GM12872 (cell line): ENCODE measurements around the gene CDH13.

Source experiments
- TF ChIP-seq, protein P1 (sequence below): IDR thresholded peaks from 3 replicates; pipeline ENCODE4 v1.5.1; 2011; ENCODE audit warnings: low read depth, mild to moderate bottlenecking, low read length, moderate library complexity; ENCODE audit not compliant: insufficient read depth

The CDH13 gene

DNA sequence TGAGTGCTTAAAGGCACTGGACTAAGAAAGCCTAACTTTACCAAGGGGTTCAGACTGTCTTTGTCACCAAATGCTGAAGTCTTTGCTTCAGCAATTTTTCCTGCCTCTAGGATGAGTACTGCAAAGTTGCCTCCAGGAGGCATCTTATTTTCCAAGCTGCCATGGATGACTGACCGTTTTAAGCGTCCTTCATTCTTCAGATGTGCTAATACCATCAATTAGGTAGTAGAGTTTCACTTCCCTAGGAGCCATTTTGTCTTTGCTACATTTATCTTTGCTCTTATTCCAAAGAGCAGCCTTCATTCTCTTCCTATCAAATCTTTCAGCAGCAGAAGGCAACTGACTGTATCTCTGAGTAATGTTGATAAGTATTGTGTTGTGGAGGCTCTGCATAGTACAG lies 440.1 kb downstream of the CDH13 start:
- TF ChIP-seq, protein P1, sequence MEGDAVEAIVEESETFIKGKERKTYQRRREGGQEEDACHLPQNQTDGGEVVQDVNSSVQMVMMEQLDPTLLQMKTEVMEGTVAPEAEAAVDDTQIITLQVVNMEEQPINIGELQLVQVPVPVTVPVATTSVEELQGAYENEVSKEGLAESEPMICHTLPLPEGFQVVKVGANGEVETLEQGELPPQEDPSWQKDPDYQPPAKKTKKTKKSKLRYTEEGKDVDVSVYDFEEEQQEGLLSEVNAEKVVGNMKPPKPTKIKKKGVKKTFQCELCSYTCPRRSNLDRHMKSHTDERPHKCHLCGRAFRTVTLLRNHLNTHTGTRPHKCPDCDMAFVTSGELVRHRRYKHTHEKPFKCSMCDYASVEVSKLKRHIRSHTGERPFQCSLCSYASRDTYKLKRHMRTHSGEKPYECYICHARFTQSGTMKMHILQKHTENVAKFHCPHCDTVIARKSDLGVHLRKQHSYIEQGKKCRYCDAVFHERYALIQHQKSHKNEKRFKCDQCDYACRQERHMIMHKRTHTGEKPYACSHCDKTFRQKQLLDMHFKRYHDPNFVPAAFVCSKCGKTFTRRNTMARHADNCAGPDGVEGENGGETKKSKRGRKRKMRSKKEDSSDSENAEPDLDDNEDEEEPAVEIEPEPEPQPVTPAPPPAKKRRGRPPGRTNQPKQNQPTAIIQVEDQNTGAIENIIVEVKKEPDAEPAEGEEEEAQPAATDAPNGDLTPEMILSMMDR: no peak

DNA sequence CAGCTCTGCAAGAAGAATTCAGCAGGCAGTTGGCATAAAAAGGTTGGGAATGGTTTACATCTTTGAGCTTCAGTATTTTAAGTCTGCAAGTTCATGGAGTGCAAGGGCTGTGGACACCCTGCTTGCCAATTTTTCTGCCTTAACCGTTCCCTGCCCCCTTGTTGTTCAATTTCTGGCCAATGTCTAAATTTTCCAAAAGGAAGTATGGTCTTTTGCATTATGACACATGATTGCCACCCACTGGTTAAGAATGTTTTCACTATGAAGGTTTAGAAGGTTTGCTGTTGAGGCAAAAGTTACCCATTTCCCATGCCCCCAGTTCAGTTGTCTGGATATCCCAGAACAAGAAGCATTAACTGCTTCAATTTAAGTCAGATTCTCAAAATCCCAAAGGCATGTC lies 441.9 kb downstream of the CDH13 start:
- TF ChIP-seq, protein P1: no peak

DNA sequence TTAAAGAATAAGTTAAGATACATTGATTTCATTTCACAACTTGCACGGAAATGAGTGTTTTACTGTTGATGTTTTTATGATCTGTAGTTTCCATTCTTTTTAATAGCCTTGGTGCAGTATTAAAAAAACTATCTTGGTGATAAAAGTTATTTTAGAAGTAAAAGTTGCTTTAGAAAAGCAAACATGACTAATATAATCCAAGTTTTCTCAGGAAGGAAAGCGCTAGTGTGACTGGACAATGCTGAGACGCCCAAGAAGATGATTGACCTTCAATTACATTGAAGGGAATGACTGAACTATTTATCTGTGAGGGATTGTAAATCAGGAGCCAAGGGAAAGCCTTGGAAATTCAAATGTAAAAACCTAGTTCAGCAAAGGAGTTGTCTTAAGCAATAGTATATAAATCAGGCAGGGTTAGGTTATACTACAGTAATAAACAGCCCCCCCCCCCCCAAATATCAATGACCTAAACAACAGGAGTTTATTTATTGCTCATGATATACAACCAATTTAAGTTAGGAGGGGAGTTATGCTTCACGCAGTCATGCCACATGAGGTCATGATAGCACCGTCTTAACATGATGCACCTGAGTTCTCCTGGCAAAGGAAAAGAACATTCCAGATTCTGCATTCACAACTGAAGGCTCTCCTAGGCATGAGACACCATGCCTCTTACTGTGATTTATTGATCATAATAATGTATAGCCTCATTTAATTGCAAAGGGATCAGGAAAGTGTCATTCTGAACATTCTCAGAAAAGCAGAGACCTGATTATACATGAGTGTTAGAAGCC lies 443.8 kb downstream of the CDH13 start:
- TF ChIP-seq, protein P1: no peak

DNA sequence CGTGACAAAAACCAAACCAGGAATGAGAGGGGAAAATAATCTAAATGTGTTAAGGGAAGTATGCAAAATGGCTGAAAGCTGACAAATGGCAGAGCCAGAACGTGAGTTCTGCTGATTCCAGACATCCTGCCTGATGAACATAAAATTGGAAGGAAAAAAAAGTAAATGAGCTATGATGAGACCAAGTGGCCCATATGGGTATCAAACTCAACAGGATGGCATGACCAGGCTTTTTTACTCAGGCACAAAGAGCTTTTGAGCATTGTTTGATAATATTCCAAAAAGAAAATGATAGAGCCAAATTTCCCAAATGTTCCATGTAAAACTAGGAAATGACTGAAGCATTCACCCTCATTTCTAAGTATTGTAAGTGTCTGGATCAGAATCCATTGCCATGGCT lies 449.2 kb downstream of the CDH13 start:
- TF ChIP-seq, protein P1: no peak

DNA sequence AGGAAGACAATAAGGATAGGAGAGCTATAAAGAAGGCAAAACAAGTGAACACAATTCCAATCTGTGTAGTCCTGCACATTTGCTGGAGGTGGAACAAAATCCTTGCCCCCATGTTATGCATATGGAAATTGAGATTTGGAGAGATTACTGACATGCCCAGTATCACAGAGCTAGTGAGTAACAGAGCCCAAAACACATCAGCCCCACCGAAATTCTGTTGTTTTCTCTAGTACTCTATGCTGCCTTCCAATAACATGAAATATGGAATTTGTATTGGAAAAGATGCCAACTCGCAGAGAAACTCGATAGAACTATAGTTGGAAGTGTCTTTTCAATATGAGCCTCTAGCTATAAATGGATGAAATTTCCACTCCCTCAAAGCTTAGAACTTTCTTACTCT lies 456.6 kb downstream of the CDH13 start:
- TF ChIP-seq, protein P1: no peak

DNA sequence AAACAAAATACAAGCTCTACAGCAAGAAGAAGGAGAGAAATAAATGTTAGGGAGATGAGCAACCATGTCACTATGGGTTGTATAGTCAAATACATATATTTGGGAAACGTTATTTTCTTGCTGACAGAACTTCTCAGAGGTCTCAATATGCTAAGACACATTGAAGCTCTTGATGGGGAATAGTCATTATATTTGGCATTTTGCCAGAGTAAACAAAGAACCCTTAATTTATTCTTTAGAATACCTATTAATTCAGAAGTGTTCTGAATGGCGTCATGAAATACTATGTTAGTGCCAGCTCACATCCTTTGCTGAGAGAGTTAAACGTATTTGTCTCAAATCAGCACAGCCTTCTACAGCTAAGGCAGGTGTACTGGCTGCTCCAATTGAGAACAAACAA lies 458.9 kb downstream of the CDH13 start:
- TF ChIP-seq, protein P1: no peak

DNA sequence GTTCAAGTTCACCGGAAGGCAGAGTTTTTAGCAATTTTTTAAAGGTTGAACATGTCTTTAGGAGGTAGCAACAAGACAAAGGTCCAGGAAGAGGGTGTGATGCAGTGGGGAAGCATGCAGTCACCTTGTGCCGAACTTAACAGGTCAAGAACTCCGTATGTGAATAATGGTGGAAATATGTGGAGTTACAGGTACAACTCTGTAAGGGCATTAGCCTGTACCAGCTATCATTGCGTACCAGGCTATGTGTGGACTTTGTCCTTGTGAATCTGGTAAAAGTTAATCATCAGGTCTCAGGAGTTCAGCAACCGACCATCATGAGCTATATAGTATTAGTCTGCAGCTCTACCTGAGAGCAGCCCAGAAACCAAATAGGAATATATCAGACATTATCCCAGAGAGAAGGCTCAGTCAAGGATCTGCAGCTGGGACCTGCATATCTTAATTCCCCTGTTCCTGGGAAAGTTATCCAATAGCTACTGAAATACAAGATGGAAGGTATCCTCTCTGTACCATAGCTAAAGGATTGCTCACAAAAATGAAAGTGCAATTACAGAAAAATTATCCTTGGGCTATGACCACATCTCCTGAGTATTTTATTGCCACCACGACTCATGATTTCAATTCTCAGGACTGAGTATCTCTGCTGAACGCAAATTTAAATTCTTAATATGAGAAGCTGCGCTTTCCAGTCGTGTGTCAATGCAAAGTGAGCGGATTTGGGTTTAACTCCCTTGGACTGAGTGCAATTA lies 469.3 kb downstream of the CDH13 start:
- TF ChIP-seq, protein P1: no peak
